Measurements from ENCODE around the gene UST. TPM values are rescaled to one million over a fixed set of nuclear protein-coding genes. Genes with fewer than 3 reads are reported as not detected.
"Not testable (repeated sequence)": the region's sequence is repeated elsewhere in the genome, so short reads cannot be mapped to it uniquely, and the experiment has no call there.

The UST gene
- total and polyA plus RNA-seq, 4 donors, result 8.4 to 21.5 (median 14.1) TPM

DNA sequence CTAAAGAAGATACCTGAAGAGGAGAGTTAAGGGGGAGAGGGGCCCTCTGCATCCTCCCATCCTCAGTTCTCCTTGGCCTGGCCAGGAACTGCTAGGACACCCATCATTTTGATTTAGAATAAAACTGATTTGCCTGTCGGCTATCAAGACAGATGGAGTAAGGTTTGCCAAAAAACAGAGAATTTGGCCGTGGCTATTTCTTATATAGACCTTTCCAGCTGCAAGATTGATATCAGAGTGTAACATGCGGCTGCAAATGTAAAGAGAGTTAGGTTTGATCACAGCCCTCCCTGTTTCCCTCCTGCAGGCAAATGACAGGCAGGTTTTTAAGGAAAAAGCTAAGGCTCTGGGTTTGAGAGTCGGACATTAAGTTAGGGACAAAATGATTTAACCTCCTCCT, 344.1 kb downstream of the UST start:
- 58 to 69% methylated on average over 4 of the region's 4 CpGs for WGBS, 2 donors
- H3K36me3 ChIP-seq (ENCODE audit: control insufficient read depth in 1 of 2, insufficient read depth in 2 of 2, low read length in 1 of 2), result no peaks in the 10 kb centered on the region
- intact Hi-C loops (cut with DNase I), result no loop called here

DNA sequence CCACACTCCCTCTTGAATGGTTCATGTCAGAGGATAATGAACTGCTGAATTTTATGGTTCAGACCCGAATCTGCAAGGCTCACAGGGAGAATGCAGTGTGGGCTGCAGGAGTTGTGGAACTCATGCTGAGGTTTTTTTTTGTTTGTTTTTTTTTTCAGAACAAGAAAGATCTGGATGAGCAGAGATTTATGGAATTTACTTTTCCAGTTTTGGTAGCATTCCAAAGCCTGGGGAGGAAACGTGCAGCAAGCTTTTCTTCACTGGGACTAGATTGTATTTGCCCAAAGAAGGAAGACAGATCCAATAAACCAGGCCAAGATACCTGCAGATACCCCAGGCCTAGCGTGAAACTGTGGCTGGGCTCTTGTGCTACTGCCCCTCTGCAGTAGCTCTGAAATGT, 346.8 kb downstream of the UST start:
- no peaks in the 10 kb centered on the region for H3K27me3 ChIP-seq (ENCODE audit: control insufficient read depth in 1 of 2, insufficient read depth in 2 of 2, low read length in 1 of 2)
- WGBS, 2 donors, result 34 to 53% methylated on average over 3 of the region's 3 CpGs
- no peaks in the 10 kb centered on the region for H3K4me1 ChIP-seq (ENCODE audit: control insufficient read depth in 1 of 2, insufficient read depth in 2 of 2, low read length in 2 of 2)
- no peak overlapping the region for H3K4me3 ChIP-seq (ENCODE audit: low read length in 2 of 2)
- DNase-seq, result no peak
- intact Hi-C loops (cut with DNase I), result no loop called here
- no peaks in the 10 kb centered on the region for H3K36me3 ChIP-seq (ENCODE audit: control insufficient read depth in 1 of 2, insufficient read depth in 2 of 2, low read length in 1 of 2)
- H3K27ac ChIP-seq (ENCODE audit: low read depth in 1 of 2, low read length in 2 of 2), result no peak overlapping the region
- no peak for ATAC-seq (ENCODE audit: low FRiP score)
- no peaks in the 10 kb centered on the region for H3K9me3 ChIP-seq (ENCODE audit: control insufficient read depth, low read length)

More for the DNA sequence above, 344.1 kb downstream of the UST start:
- Histone ChIP-seq H3K27me3 (ENCODE audit: control insufficient read depth in 1 of 2, insufficient read depth in 2 of 2, low read length in 1 of 2) (no peaks in the 10 kb centered on the region), H3K4me1 (ENCODE audit: control insufficient read depth in 1 of 2, insufficient read depth in 2 of 2, low read length in 2 of 2) (no peaks in the 10 kb centered on the region), H3K27ac (ENCODE audit: low read depth in 1 of 2, low read length in 2 of 2) (no peak overlapping the region), H3K9me3 (ENCODE audit: control insufficient read depth, low read length) (no peaks in the 10 kb centered on the region), H3K4me3 (ENCODE audit: low read length in 2 of 2) (no peak overlapping the region)
- no peak for ATAC-seq (ENCODE audit: low FRiP score)
- no peak for DNase-seq

DNA sequence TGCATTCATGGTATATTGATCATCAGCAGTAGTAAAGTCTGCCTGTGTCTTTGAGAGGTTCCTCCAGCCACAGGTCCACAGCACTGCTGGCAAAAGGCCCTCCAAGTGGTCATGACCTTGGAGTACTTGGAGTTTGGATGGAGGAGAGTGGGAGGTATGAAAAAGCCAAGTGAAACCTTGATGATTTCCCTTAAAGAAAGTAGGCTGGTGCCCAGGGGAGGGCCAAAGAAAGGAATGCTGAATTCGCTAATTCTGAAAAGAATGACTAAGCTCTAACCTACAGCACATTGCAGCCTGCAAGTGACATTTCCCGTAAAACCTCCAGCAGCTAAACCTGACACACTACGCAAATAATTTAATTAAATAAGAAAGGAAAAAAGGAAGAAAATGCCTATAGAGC, 347.3 kb downstream of the UST start:
- DNase-seq (no peak), ATAC-seq (ENCODE audit: low FRiP score) (no peak)
- Histone ChIP-seq H3K27ac (ENCODE audit: low read depth in 1 of 2, low read length in 2 of 2) (no peak overlapping the region), H3K4me3 (ENCODE audit: low read length in 2 of 2) (no peak overlapping the region), H3K9me3 (ENCODE audit: control insufficient read depth, low read length) (no peaks in the 10 kb centered on the region), H3K4me1 (ENCODE audit: control insufficient read depth in 1 of 2, insufficient read depth in 2 of 2, low read length in 2 of 2) (no peaks in the 10 kb centered on the region), H3K27me3 (ENCODE audit: control insufficient read depth in 1 of 2, insufficient read depth in 2 of 2, low read length in 1 of 2) (no peaks in the 10 kb centered on the region), H3K36me3 (ENCODE audit: control insufficient read depth in 1 of 2, insufficient read depth in 2 of 2, low read length in 1 of 2) (no peaks in the 10 kb centered on the region)
- intact Hi-C loops (cut with DNase I), result no loop called here
- 53 to 68% methylated on average over 3 of the region's 3 CpGs for WGBS, 2 donors

DNA sequence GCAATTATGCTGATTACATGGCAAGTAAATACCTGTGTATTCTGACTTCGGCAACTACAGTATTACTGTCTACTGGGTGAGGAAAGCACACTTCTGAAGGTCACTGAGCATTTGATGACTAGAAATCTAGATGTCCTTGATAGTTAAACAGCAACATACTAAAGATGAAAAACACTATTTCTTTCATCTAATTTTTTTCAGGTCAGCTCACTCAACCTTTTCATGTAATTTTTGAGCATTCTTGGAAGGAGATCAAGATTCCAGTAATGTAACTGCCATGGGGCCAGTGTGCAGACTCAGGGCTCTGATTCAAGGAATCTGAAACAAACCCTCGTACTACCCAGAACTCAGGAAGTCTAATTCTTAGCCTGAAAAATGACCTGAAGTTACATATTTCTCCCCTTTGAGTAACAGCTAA, 348.1 kb downstream of the UST start:
- H3K4me3 ChIP-seq (ENCODE audit: low read length in 2 of 2), result no peak overlapping the region
- intact Hi-C loops (cut with DNase I), result no loop called here
- no peaks in the 10 kb centered on the region for H3K9me3 ChIP-seq (ENCODE audit: control insufficient read depth, low read length)
- no peak for ATAC-seq (ENCODE audit: low FRiP score)
- H3K36me3 ChIP-seq (ENCODE audit: control insufficient read depth in 1 of 2, insufficient read depth in 2 of 2, low read length in 1 of 2), result no peaks in the 10 kb centered on the region
- no peaks in the 10 kb centered on the region for H3K27me3 ChIP-seq (ENCODE audit: control insufficient read depth in 1 of 2, insufficient read depth in 2 of 2, low read length in 1 of 2)
- 40 to 41% methylated on average over 2 of the region's 2 CpGs for WGBS, 2 donors
- H3K27ac ChIP-seq (ENCODE audit: low read depth in 1 of 2, low read length in 2 of 2), result no peak overlapping the region
- H3K4me1 ChIP-seq (ENCODE audit: control insufficient read depth in 1 of 2, insufficient read depth in 2 of 2, low read length in 2 of 2), result no peaks in the 10 kb centered on the region
- DNase-seq, result no peak

DNA sequence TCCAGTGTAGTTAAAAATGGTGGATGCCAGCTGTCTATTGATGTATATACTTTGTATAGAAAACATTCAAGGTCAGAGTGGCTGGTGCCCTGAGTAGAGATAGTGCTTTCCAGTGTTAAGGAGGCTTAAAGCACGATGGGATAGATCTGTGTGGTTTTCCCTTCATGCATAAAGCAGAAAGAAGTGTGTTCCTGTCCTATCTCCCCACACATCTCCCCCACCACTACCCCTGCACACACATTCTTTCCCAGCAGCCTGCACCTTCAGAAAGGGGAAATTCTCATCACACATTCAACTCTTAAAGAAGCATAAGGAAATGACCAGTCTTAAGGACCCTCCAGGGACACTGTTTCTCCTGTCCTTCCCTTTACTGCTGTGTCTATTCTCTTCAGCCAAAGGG, 349.0 kb downstream of the UST start:
- 58 to 61% methylated on average over 1 of the region's 1 CpG for WGBS, 2 donors
- intact Hi-C loops (cut with DNase I), result no loop called here
- Histone ChIP-seq H3K4me1 (ENCODE audit: control insufficient read depth in 1 of 2, insufficient read depth in 2 of 2, low read length in 2 of 2) (no peaks in the 10 kb centered on the region), H3K27ac (ENCODE audit: low read depth in 1 of 2, low read length in 2 of 2) (no peak overlapping the region), H3K27me3 (ENCODE audit: control insufficient read depth in 1 of 2, insufficient read depth in 2 of 2, low read length in 1 of 2) (no peaks in the 10 kb centered on the region), H3K9me3 (ENCODE audit: control insufficient read depth, low read length) (no peaks in the 10 kb centered on the region), H3K36me3 (ENCODE audit: control insufficient read depth in 1 of 2, insufficient read depth in 2 of 2, low read length in 1 of 2) (no peaks in the 10 kb centered on the region), H3K4me3 (ENCODE audit: low read length in 2 of 2) (no peak overlapping the region)
- DNase-seq (no peak), ATAC-seq (ENCODE audit: low FRiP score) (no peak)

DNA sequence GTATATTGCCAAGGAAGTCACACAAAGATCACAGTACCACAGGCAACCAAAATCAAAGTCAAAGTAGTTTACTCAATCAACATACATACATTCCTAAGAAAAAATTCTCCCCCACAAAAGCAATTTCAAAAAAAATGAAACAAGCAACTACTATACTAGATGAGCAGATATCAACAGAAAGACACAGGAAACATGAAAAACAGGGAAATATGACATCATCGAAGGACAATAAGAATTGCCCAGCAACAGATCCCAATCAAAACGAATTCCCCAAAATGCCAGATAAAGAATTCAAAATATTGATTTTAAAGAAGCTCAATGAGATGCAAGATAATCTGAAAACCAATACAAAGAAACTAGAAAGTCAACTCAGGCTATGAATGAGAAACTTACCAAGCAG, 351.0 kb downstream of the UST start:
- no peaks in the 10 kb centered on the region for H3K36me3 ChIP-seq (ENCODE audit: control insufficient read depth in 1 of 2, insufficient read depth in 2 of 2, low read length in 1 of 2)
- DNase-seq (no peak), ATAC-seq (ENCODE audit: low FRiP score) (no peak)
- H3K27ac ChIP-seq (ENCODE audit: low read depth in 1 of 2, low read length in 2 of 2), result no peak overlapping the region
- no peaks in the 10 kb centered on the region for H3K27me3 ChIP-seq (ENCODE audit: control insufficient read depth in 1 of 2, insufficient read depth in 2 of 2, low read length in 1 of 2)
- H3K9me3 ChIP-seq (ENCODE audit: control insufficient read depth, low read length), result no peaks in the 10 kb centered on the region
- WGBS, 2 donors, result 88 to 94% methylated on average over 2 of the region's 2 CpGs
- H3K4me1 ChIP-seq (ENCODE audit: control insufficient read depth in 1 of 2, insufficient read depth in 2 of 2, low read length in 2 of 2), result no peaks in the 10 kb centered on the region
- intact Hi-C loops (cut with DNase I), result no loop called here
- no peak overlapping the region for H3K4me3 ChIP-seq (ENCODE audit: low read length in 2 of 2)

DNA sequence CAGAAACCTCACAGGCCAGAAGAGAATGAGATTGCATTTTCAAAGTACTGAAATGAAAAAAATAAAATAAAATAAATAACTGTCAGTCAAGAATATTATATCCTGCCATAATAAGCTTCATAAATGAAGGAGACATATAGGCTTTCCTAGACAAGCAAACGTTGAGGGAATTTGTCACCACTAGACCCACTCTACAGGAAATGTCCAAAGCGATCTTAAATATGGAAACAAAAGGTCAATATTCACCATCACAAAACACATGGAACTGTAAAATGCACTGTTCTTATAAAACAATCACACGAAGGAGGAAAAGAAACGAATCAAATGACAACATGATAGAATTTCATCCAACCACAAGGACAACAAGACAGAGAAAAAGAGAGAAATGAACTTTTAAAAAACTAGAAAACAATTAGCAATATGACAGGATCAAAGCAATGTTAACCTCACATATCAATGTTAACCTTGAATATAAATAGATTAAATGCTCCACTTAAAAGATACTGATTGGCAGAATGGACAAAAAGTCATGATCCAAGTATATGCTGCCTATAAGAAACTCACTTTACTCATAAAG, 352.0 kb downstream of the UST start:
- H3K9me3 ChIP-seq (ENCODE audit: control insufficient read depth, low read length), result no peaks in the 10 kb centered on the region
- no peaks in the 10 kb centered on the region for H3K4me1 ChIP-seq (ENCODE audit: control insufficient read depth in 1 of 2, insufficient read depth in 2 of 2, low read length in 2 of 2)
- no peak for DNase-seq
- 85 to 87% methylated on average over 4 of the region's 4 CpGs for WGBS, 2 donors
- intact Hi-C loops (cut with DNase I), result no loop called here
- H3K4me3 ChIP-seq (ENCODE audit: low read length in 2 of 2), result no peak overlapping the region
- no peak overlapping the region for H3K27ac ChIP-seq (ENCODE audit: low read depth in 1 of 2, low read length in 2 of 2)
- no peaks in the 10 kb centered on the region for H3K27me3 ChIP-seq (ENCODE audit: control insufficient read depth in 1 of 2, insufficient read depth in 2 of 2, low read length in 1 of 2)
- no peaks in the 10 kb centered on the region for H3K36me3 ChIP-seq (ENCODE audit: control insufficient read depth in 1 of 2, insufficient read depth in 2 of 2, low read length in 1 of 2)
- no peak for ATAC-seq (ENCODE audit: low FRiP score)

DNA sequence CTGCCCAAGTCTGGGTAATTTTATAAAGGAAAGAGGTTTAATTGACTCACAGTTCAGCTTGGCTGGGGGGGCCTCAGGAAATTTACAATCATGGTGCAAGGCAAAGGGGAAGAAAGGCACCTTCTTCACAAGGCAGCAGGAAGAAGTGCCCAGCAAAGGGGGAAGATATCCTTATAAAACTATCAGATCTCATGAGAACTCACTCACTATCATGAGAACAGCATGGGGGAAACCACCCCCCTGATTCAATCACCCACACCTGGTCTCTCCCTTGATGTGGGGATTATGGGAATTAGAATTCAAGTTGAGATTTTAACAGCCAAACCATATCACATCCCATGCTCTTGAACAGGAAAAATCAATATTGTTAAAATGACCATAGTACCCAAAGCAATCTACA, 355.5 kb downstream of the UST start:
- Histone ChIP-seq H3K36me3 (ENCODE audit: control insufficient read depth in 1 of 2, insufficient read depth in 2 of 2, low read length in 1 of 2) (no peaks in the 10 kb centered on the region), H3K27ac (ENCODE audit: low read depth in 1 of 2, low read length in 2 of 2) (no peak overlapping the region), H3K9me3 (ENCODE audit: control insufficient read depth, low read length) (no peaks in the 10 kb centered on the region), H3K4me3 (ENCODE audit: low read length in 2 of 2) (no peak overlapping the region), H3K27me3 (ENCODE audit: control insufficient read depth in 1 of 2, insufficient read depth in 2 of 2, low read length in 1 of 2) (no peaks in the 10 kb centered on the region), H3K4me1 (ENCODE audit: control insufficient read depth in 1 of 2, insufficient read depth in 2 of 2, low read length in 2 of 2) (no peaks in the 10 kb centered on the region)
- intact Hi-C loops (cut with DNase I), result no loop called here
- no peak for ATAC-seq (ENCODE audit: low FRiP score)
- no peak for DNase-seq

DNA sequence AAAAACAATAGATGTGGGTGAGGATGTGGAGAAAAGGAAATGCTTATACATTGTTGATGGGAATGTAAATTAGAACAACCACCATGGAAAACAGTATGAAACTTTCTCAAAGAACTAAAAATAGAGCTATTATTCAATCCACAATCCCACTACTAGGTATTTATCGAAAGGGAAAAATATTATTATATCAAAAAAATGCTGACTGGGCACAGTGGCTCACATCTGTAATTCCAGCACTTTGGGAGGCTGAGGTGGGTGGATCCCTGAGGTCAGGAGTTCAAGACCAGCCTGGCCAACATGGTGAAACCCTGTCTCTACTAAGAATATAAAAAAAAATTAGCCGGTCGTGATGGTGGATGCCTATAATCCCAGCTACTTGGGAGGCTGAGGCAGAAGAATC, 357.1 kb downstream of the UST start:
- intact Hi-C loops (cut with DNase I); H3K4me1 ChIP-seq (ENCODE audit: control insufficient read depth in 1 of 2, insufficient read depth in 2 of 2, low read length in 2 of 2); DNase-seq; ATAC-seq (ENCODE audit: low FRiP score); H3K9me3 ChIP-seq (ENCODE audit: control insufficient read depth, low read length); H3K27me3 ChIP-seq (ENCODE audit: control insufficient read depth in 1 of 2, insufficient read depth in 2 of 2, low read length in 1 of 2); H3K36me3 ChIP-seq (ENCODE audit: control insufficient read depth in 1 of 2, insufficient read depth in 2 of 2, low read length in 1 of 2); H3K27ac ChIP-seq (ENCODE audit: low read depth in 1 of 2, low read length in 2 of 2); H3K4me3 ChIP-seq (ENCODE audit: low read length in 2 of 2): not testable (repeated sequence)
- WGBS, 2 donors, result 83 to 88% methylated on average over 3 of the region's 3 CpGs

Measured in aorta (tissue), 5 donors.